Mononuclear cell (primary cell): ENCODE results near the gene IFITM10. TPM values are rescaled to one million over a fixed set of nuclear protein-coding genes. Genes with fewer than 3 reads are reported as not detected.

ENCODE experiments used
- H3K27me3 ChIP-seq: 2 replicates; pipeline ENCODE4 v1.6.0; 2011; ENCODE audit warnings: low read length, control low read depth; ENCODE audit not compliant: insufficient read depth
- H3K4me1 ChIP-seq: 2 replicates; pipeline ENCODE4 v1.5.1; 2011; ENCODE audit warnings: mild to moderate bottlenecking, low read length, control low read depth; ENCODE audit not compliant: insufficient read depth
- H3K4me3 ChIP-seq: 2 replicates; pipeline ENCODE4 v1.5.1; 2011; ENCODE audit warnings: mild to moderate bottlenecking, low read length, moderate library complexity
- H3K9me3 ChIP-seq: 2 replicates; pipeline ENCODE4 v1.5.1; 2011; ENCODE audit warnings: low read depth, mild to moderate bottlenecking, control low read depth, low read length
- total RNA-seq: library from RNA; depleted of rRNA; stranded (reverse); fragments of >200 nt; gene quantifications from one replicate; pipeline ENCODE4 v1.2.3, GENCODE V29; 2012

The IFITM10 gene
- total RNA-seq, 1 donor = 4.8 TPM

GRCh38 chr11:1761110-1761856 is 10.9 kb upstream of the IFITM10 start:
- peaks cover 77% of the 10 kb centered on the region for H3K4me1 ChIP-seq
- no peak overlapping the region for H3K4me3 ChIP-seq
- H3K27me3 ChIP-seq = no peaks in the 10 kb centered on the region

DNA sequence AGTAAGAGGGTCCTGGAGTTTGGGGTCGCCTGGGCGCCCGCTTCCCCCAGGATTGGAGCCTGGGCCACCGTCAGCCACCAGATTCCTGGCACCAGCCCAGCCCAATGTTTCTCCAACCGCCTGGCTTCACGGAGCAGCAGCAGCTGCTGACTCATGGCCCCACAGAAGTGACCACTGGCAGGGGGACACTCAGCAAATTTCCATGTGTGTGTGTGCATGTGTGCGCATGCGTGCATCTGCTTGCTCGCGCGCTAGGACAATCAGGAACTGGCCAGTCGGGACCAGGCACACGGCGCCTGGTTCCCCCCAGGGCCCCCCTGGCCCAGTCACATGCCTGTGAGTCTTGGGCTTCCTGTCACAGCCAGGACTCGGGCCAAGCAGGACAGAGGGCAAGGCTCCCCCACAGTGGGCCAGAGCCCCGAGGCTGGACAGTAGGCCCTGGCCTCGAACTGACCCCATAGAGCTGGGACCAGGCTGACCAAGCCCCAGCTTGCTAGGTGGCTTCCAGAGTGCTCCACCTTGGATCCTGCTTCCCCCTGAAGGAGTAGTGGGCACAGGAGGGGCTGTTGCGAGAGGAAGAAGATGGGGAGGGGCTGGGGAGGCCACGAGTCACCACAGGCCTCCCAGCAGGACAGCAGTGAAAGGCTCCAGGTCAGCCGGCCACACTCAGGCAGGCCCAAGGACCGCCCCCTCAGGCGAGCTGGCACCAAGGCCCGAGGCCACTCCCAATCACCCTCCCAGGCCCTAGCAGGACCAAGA is 10.1 kb upstream of the IFITM10 start:
- Histone ChIP-seq H3K9me3 (no peaks in the 10 kb centered on the region), H3K27me3 (no peaks in the 10 kb centered on the region), H3K4me3 (no peak overlapping the region), H3K4me1 (peaks cover 85% of the 10 kb centered on the region)

More at GRCh38 chr11:1761110-1761856, 10.9 kb upstream of the IFITM10 start:
- no peaks in the 10 kb centered on the region for H3K9me3 ChIP-seq

DNA sequence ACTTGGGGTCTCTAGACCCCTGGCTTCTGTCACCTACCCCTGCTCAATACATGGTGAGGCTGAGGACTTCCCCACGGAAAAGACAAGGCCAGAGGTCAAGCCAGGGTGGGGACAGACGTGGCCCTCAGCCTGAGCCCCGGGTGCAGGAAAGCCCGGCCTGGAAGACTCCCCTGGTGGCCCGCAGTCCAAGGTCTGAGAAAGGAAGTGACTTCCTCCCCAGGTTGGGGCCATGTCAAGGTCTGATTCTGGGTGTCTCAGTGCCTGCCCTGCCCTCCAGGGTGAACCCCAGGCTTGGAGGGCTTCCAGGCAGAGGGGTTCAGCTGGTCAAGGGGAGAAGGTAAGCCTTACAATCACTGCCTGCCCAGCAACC is 9.4 kb upstream of the IFITM10 start:
- Histone ChIP-seq H3K4me3 (no peak overlapping the region), H3K4me1 (peaks cover 92% of the 10 kb centered on the region)

DNA sequence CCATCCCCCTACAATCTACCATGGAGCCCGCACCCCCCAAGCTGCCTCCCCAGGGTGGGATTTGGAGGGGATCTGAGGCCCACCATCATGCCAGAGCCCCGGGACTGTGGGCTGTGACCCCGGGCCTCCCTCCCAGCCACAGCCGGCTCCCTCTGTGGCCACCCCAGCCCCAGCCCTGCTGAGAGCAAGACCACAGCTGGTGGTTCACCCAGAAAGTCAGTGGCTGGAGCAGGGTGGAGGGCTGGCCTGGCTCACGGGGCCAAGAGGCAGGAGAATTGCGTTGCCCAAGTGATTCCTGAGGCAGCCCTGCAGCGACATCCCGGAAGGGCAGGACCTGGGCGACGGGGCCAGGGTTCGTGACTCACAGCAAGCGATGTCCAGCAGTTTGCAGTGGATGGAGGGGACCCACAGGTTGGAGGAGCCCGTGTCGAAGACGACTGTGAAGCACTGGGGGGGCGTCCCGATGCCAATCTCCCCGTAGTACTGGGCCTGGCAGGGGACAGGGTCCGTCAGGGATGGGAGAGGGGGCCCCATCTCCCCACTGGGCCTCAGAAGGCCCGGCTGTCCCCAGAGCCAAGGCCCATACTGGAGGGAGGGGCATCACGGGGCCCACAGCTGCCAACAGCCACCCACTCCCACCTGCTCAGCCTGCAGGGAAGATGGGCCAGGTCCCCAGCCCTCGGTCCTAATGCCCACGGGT is 8.9 kb upstream of the IFITM10 start:
- Histone ChIP-seq H3K9me3 (no peaks in the 10 kb centered on the region), H3K27me3 (no peaks in the 10 kb centered on the region), H3K4me3 (no peak overlapping the region), H3K4me1 (peaks cover 91% of the 10 kb centered on the region)

More for the DNA sequence above, 9.4 kb upstream of the IFITM10 start:
- Histone ChIP-seq H3K9me3 (no peaks in the 10 kb centered on the region), H3K27me3 (no peaks in the 10 kb centered on the region)

GRCh38 chr11:1758611-1759150 is 8.3 kb upstream of the IFITM10 start:
- Histone ChIP-seq H3K4me1 (peaks cover 92% of the 10 kb centered on the region), H3K27me3 (no peaks in the 10 kb centered on the region), H3K4me3 (no peak overlapping the region), H3K9me3 (no peaks in the 10 kb centered on the region)

DNA sequence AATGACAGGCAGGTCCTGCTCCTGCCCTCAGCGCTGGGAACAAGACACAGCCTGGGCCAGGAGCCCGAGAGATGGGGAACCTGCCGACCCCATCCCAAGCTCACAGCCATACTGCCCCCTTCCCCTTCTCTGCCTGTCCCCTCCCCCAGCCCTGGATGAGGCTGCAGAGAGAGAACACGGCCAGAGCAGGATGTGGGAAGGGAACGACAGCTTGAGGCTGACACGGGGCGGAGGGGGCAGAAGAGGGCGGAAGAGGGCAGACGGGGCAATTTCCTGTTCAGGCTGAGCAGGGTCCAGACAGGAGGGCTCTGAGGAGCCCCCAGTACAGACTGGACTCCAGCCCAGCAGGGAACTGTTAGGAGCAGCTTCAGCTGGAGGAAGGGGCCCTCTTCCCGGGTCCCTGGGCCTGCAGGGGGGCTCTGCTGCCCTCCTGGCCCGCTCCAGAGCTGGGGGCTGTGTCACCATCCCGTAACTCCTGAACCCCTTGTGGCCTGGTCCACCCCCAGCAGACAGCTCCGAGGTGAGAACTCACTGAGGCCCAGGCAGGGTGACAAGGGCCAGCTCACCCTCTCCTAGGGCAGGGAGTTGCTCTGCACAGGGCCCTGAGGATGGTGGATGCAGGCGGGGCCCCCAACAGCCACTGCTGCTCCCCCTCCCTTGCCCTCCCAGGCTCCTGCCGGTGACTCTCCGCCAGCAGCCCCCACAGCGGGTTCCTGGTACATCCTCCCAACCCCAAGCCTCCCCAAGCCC is 7.6 kb upstream of the IFITM10 start:
- H3K4me3 ChIP-seq = no peak overlapping the region
- H3K4me1 ChIP-seq = peaks cover 95% of the 10 kb centered on the region
- no peaks in the 10 kb centered on the region for H3K27me3 ChIP-seq
- H3K9me3 ChIP-seq = no peaks in the 10 kb centered on the region

- no peaks in the 10 kb centered on the region for H3K27me3 ChIP-seq
- peaks cover 95% of the 10 kb centered on the region for H3K4me1 ChIP-seq
- H3K4me3 ChIP-seq = no peak overlapping the region
- H3K9me3 ChIP-seq = no peaks in the 10 kb centered on the region
Measured at GRCh38 chr11:1756791-1757771, 6.7 kb upstream of the IFITM10 start.

DNA sequence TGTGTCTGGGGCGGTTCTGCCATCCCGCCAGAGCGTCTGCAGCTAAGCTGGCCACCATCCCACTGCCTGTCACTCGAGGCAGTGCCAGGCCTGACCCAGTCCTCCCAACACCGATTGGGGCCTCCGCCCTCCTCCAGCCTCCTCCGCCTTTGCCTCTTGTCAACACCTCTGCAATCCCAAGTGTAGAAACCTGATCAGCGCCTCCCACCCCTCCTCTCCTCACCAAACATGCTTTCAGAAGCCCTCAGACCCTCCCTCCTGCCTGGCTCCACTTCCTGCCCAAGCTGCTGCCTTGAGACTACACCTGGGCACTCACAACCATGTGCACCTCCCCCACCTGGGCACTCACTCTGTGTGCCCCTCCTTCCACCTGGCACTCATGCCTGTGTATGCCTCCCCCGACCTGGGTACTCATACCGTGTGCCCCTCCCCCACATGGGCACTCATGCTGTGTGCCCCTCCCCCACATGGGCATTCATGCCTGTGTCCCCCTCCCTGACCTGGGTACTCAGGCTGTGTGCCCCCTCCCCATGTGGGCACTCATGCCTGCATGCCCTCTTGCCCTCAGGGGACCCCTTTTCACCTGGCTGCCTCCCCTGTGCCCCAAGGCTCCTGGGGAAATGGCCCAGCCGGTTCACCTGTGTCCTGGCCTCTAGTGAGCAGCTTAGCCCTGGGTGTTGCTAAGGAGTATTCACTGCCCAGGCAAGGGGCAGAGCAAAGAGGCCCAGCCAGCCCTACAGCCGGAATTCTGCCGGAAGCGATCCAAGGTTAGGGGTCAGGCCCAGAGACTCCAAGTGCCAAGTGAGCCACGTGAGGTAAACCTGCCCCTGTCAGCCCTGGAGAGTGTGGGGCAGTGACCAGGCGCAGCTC is 5.5 kb upstream of the IFITM10 start:
- H3K27me3 ChIP-seq = no peaks in the 10 kb centered on the region
- H3K9me3 ChIP-seq = no peaks in the 10 kb centered on the region
- no peak overlapping the region for H3K4me3 ChIP-seq
- H3K4me1 ChIP-seq = peaks cover 95% of the 10 kb centered on the region

- Histone ChIP-seq H3K9me3 (no peaks in the 10 kb centered on the region), H3K27me3 (no peaks in the 10 kb centered on the region), H3K4me1 (peaks cover 93% of the 10 kb centered on the region), H3K4me3 (no peak overlapping the region)
Measured at GRCh38 chr11:1755344-1755691, 4.9 kb upstream of the IFITM10 start.

- Histone ChIP-seq H3K4me1 (peaks cover 93% of the 10 kb centered on the region), H3K4me3 (no peak overlapping the region), H3K27me3 (peaks cover 6% of the 10 kb centered on the region), H3K9me3 (no peaks in the 10 kb centered on the region)
Measured at GRCh38 chr11:1754376-1755150, 4.2 kb upstream of the IFITM10 start.

DNA sequence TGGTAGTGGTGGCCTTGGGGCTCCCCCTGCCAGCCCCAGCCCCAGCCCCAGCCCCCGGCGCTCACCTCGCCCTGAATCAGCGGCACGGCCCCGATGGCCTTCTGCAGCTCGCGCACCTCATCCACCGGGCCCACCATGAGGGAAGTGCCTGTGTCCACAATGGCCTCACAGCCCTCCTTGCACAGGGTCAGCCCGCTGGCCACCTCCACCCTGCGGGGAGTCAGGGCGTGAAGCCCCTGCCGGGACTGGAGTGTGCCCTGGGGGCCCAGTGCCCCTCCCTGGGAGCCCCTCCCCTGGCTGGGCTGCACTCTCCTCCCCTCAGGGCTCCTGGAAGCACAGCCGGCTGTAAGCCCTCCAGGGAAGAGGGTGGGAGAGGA is 3.5 kb upstream of the IFITM10 start:
- Histone ChIP-seq H3K4me1 (peaks cover 93% of the 10 kb centered on the region), H3K27me3 (peaks cover 8% of the 10 kb centered on the region), H3K9me3 (no peaks in the 10 kb centered on the region), H3K4me3 (no peak overlapping the region)

DNA sequence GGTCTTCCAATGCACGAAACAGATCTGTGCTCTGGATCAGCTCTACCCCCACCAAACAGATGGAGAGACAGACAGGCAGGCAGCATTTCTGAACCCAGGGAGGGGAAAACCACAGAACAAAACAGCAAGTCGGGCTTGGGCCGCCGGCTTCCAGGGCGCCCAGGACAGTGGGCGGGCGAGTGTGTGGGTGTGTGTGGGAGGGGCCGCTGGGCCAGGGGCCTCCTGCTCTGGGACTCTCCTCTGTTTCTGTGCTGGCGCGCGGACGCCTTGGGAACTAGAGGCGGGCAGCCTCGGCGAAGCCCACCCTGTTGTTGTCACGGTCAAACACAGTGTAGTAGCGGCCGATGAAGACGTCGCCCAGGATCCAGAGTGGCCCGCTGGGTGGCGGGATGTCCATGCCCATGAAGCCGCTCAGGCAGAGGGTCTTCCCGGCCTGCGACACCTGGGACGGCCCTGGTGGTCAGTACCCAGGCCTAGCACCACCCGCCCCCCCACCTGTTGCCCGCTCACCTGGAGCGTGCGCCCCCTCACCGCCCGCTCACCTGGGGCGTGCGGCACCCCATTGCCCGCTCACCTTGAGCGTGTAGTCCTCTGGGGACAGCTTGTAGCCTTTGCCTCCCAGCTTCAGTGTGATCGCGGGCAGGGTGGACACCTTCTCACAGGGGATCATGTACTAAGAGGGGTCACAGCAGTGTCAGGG is 3.0 kb upstream of the IFITM10 start:
- Histone ChIP-seq H3K4me3 (no peak overlapping the region), H3K4me1 (peaks cover 93% of the 10 kb centered on the region), H3K27me3 (peaks cover 11% of the 10 kb centered on the region), H3K9me3 (no peaks in the 10 kb centered on the region)
